ENCODE measurements around the gene PCNX2. TPM values are rescaled to one million over a fixed set of nuclear protein-coding genes. Genes with fewer than 3 reads are reported as not detected.

PCNX2 gene
- total and polyA plus RNA-seq, 2 of the 13 experiments (the other 11 are each of a cell fraction or from before 2014, with no cell fraction given) = 0.11 to 0.42 TPM

DNA sequence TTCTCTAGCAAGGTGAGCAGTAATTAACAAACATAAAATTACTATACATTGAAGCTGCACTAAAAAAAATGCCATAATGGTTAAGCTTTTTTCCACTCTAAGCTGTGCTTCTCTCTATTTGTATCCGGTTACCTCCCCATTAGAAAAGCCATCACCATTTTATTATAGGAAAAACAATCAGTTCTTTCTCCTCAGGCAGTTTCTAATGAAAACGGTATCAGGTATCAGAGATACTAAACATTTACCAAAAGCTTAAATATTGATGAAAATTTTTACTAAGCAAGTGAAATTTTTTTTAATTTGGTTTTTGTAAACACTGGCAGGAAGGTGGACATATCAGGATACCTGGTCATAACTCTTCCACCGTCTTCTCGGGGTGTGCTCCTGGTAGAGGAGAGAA, 330.9 kb downstream of the PCNX2 start:
- Histone ChIP-seq H3K4me1 (ENCODE audit: insufficient read depth, low read length) (no peaks in the 10 kb centered on the region), H3K9ac (ENCODE audit: insufficient read depth, low read depth, low read length) (no peak overlapping the region), H3K79me2 (ENCODE audit: insufficient read depth, low read length) (no peaks in the 10 kb centered on the region), H2AFZ (ENCODE audit: low read length) (no peak overlapping the region), H3K4me3 (replicated peaks in 1 of 3; ENCODE audit: insufficient read depth in 1 of 3, low read depth in 2 of 3, low read length in 3 of 3) (no peak overlapping the region), H3K27ac (ENCODE audit: extremely low read length, insufficient read depth, low read length) (no peak overlapping the region), H3K4me2 (ENCODE audit: low read depth, low read length) (no peak overlapping the region), H4K20me1 (ENCODE audit: insufficient read depth, low read length) (no peaks in the 10 kb centered on the region), H3K36me3 (replicated peaks in 1 of 2; ENCODE audit: control insufficient read depth in 1 of 2, insufficient read depth in 2 of 2, low read length in 2 of 2) (peaks cover 4 to 53% of the 10 kb centered on the region in 2 experiments; a peak in 4 of 5 replicates), H3K27me3 (ENCODE audit: control insufficient read depth in 1 of 2, insufficient read depth in 2 of 2, low read length in 2 of 2) (no peaks in the 10 kb centered on the region), H3K9me3 (ENCODE audit: low read length) (no peaks in the 10 kb centered on the region)
- DNase-seq (ENCODE audit: low spot score) (no peak), ATAC-seq (no peak), FAIRE-seq (no peak)
- ChIA-PET CTCF (ENCODE audit: low intra/inter-chr PET ratio, low total read pairs) (no interaction called here), POLR2A (no interaction called here)
- in situ Hi-C loops (cut with HindIII; ENCODE audit: extremely low pct_ligation_motif_present, low pct_unique_long_range_greater_than_20kb) (loop anchor here (25.0 kb wide), 1 partner anchor 1102 kb away; no protein-coding TSS in a partner anchor), intact Hi-C loops (cut with micrococcal nuclease; ENCODE audit: unreplicated experiment) (no loop called here)
- 94% methylated on average over 4 of the region's 4 CpGs for WGBS (ENCODE audit: low lambda C conversion rate)
- no TSS peak for BruUV-seq (replicated peaks)
- no peak for TF ChIP-seq ELF3 (CRISPR knock-in tag; IDR thresholded peaks at IDR 0.05)
- no peak for TF ChIP-seq ZNF331 (CRISPR knock-in tag; IDR thresholded peaks at IDR 0.05)
- TF ChIP-seq ARNT2 (CRISPR knock-in tag; IDR thresholded peaks at IDR 0.05; ENCODE audit: low read depth) = no peak
- no peak for TF ChIP-seq ZNF549 (CRISPR knock-in tag; IDR thresholded peaks at IDR 0.05)
- TF ChIP-seq, protein P1, sequence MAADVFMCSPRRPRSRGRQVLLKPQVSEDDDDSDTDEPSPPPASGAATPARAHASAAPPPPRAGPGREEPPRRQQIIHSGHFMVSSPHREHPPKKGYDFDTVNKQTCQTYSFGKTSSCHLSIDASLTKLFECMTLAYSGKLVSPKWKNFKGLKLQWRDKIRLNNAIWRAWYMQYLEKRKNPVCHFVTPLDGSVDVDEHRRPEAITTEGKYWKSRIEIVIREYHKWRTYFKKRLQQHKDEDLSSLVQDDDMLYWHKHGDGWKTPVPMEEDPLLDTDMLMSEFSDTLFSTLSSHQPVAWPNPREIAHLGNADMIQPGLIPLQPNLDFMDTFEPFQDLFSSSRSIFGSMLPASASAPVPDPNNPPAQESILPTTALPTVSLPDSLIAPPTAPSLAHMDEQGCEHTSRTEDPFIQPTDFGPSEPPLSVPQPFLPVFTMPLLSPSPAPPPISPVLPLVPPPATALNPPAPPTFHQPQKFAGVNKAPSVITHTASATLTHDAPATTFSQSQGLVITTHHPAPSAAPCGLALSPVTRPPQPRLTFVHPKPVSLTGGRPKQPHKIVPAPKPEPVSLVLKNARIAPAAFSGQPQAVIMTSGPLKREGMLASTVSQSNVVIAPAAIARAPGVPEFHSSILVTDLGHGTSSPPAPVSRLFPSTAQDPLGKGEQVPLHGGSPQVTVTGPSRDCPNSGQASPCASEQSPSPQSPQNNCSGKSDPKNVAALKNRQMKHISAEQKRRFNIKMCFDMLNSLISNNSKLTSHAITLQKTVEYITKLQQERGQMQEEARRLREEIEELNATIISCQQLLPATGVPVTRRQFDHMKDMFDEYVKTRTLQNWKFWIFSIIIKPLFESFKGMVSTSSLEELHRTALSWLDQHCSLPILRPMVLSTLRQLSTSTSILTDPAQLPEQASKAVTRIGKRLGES (CRISPR knock-in tag; IDR thresholded peaks at IDR 0.05; ENCODE audit: borderline replicate concordance) = no peak
- TF ChIP-seq, protein P2, sequence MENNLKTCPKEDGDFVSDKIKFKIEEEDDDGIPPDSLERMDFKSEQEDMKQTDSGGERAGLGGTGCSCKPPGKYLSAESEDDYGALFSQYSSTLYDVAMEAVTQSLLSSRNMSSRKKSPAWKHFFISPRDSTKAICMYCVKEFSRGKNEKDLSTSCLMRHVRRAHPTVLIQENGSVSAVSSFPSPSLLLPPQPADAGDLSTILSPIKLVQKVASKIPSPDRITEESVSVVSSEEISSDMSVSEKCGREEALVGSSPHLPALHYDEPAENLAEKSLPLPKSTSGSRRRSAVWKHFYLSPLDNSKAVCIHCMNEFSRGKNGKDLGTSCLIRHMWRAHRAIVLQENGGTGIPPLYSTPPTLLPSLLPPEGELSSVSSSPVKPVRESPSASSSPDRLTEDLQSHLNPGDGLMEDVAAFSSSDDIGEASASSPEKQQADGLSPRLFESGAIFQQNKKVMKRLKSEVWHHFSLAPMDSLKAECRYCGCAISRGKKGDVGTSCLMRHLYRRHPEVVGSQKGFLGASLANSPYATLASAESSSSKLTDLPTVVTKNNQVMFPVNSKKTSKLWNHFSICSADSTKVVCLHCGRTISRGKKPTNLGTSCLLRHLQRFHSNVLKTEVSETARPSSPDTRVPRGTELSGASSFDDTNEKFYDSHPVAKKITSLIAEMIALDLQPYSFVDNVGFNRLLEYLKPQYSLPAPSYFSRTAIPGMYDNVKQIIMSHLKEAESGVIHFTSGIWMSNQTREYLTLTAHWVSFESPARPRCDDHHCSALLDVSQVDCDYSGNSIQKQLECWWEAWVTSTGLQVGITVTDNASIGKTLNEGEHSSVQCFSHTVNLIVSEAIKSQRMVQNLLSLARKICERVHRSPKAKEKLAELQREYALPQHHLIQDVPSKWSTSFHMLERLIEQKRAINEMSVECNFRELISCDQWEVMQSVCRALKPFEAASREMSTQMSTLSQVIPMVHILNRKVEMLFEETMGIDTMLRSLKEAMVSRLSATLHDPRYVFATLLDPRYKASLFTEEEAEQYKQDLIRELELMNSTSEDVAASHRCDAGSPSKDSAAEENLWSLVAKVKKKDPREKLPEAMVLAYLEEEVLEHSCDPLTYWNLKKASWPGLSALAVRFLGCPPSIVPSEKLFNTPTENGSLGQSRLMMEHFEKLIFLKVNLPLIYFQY (CRISPR knock-in tag; IDR thresholded peaks at IDR 0.05; ENCODE audit: borderline replicate concordance) = no peak
- TF ChIP-seq, protein P3, sequence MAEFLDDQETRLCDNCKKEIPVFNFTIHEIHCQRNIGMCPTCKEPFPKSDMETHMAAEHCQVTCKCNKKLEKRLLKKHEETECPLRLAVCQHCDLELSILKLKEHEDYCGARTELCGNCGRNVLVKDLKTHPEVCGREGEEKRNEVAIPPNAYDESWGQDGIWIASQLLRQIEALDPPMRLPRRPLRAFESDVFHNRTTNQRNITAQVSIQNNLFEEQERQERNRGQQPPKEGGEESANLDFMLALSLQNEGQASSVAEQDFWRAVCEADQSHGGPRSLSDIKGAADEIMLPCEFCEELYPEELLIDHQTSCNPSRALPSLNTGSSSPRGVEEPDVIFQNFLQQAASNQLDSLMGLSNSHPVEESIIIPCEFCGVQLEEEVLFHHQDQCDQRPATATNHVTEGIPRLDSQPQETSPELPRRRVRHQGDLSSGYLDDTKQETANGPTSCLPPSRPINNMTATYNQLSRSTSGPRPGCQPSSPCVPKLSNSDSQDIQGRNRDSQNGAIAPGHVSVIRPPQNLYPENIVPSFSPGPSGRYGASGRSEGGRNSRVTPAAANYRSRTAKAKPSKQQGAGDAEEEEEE (CRISPR knock-in tag; IDR thresholded peaks at IDR 0.05; ENCODE audit: borderline replicate concordance) = no peak
- no peak for TF ChIP-seq TEAD3 (CRISPR knock-in tag; optimal IDR thresholded peaks at IDR 0.05; ENCODE audit: borderline replicate concordance)
- no peak for TF ChIP-seq ZNF101 (CRISPR knock-in tag; IDR thresholded peaks at IDR 0.05; ENCODE audit: borderline replicate concordance, low read depth)
- no peak for TF ChIP-seq CBX1 (IDR thresholded peaks at IDR 0.05; ENCODE audit: low read depth)
- no peak for TF ChIP-seq HMGA1 (CRISPR knock-in tag; conservative IDR thresholded peaks at IDR 0.05)
- TF ChIP-seq ZBTB3 (CRISPR knock-in tag; IDR thresholded peaks at IDR 0.05; ENCODE audit: borderline replicate concordance, low read depth) = no peak
- TF ChIP-seq SRY (CRISPR knock-in tag; IDR thresholded peaks at IDR 0.05) = no peak
- TF ChIP-seq ZNF44 (CRISPR knock-in tag; IDR thresholded peaks at IDR 0.05) = no peak
- TF ChIP-seq, protein P4, sequence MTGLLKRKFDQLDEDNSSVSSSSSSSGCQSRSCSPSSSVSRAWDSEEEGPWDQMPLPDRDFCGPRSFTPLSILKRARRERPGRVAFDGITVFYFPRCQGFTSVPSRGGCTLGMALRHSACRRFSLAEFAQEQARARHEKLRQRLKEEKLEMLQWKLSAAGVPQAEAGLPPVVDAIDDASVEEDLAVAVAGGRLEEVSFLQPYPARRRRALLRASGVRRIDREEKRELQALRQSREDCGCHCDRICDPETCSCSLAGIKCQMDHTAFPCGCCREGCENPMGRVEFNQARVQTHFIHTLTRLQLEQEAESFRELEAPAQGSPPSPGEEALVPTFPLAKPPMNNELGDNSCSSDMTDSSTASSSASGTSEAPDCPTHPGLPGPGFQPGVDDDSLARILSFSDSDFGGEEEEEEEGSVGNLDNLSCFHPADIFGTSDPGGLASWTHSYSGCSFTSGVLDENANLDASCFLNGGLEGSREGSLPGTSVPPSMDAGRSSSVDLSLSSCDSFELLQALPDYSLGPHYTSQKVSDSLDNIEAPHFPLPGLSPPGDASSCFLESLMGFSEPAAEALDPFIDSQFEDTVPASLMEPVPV (CRISPR knock-in tag; IDR thresholded peaks at IDR 0.05) = no peak
